ENCODE data around the gene DYNLT4. TPM values are rescaled to one million over a fixed set of nuclear protein-coding genes. Genes with fewer than 3 reads are reported as not detected.

The DYNLT4 gene
- polyA plus RNA-seq, 4 donors: 0.46 to 0.75 TPM; not detected in 2

DNA sequence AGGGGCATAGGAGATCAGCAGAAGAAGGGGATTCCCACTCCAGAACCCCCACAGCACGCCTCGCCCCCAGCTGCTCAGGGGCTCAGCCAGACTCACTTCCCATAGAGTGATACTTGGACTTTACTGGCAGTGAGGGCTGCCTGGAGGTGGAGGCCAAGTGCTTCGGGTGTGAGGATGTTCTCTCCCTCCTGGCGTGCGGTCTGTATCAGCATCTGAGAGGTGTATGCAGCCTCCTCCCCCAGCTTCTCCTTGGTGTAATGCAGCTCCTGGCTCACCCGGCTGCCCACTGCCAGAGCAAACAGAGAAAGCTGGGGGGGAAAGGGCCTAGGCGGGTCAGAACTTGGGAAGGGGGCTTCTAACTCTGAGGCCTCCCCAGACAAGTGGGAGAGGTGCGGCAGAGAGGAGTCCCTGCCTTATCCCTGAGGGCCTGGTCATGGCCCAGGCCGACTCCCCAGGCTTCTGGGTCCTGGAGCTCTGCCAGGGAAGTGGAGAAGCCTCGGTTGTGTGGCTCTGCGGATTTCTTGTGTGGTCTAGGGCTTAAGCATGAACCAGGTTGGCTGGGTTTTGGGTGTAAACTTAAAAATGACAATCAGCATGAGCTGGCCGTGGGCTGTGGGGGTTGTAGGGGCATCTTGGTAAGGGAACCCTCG lies 25.0 kb upstream of the DYNLT4 start:
- no peak for DNase-seq
- Histone ChIP-seq H3K4me3 (ENCODE audit: low read depth in 1 of 3, low read length in 3 of 3) (no peak overlapping the region), H3K9me3 (ENCODE audit: control insufficient read depth in 2 of 2, insufficient read depth in 1 of 2, low read depth in 1 of 2, low read length in 1 of 2) (no peaks in the 10 kb centered on the region), H3K27me3 (ENCODE audit: control insufficient read depth in 3 of 3, insufficient read depth in 3 of 3, low read length in 3 of 3) (no peaks in the 10 kb centered on the region), H3K27ac (ENCODE audit: low read depth in 1 of 3, low read length in 2 of 3) (no peak overlapping the region), H3K36me3 (ENCODE audit: control insufficient read depth in 3 of 3, insufficient read depth in 2 of 3, low read depth in 1 of 3, low read length in 3 of 3) (peaks cover 0 to 34% (median 0%) of the 10 kb centered on the region in 3 donors), H3K4me1 (ENCODE audit: control insufficient read depth in 3 of 3, insufficient read depth in 2 of 3, low read depth in 1 of 3, low read length in 2 of 3) (peaks cover 0 to 25% (median 0%) of the 10 kb centered on the region in 3 donors)
- no peak for FAIRE-seq
- WGBS, 3 donors: 75 to 80% (median 80%) methylated on average over 13 of the region's 13 CpGs

DNA sequence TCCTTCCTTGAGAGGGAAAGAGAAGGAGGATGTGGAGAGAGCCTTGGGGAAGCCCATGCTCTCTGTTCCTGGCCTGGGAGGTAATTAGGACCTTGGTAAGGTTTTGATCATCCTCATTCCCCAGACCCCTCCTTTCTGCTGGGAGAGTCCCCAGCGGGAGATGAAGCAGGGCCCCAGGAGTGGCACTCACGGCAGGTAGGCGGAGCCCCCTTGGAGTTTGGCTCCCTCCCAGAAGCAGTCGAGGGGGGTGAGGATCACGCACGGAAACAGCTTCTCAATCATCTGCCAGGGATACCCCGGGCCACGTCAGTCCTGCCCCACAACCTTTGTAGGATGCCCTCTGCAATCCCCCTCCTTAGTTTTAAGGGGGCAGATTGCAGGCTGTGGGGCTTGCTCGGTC lies 24.4 kb upstream of the DYNLT4 start:
- H3K9me3 ChIP-seq (ENCODE audit: control insufficient read depth in 2 of 2, insufficient read depth in 1 of 2, low read depth in 1 of 2, low read length in 1 of 2): no peaks in the 10 kb centered on the region
- DNase-seq (peak in 1 of 2 donors; percentile 29), FAIRE-seq (no peak)
- no peaks in the 10 kb centered on the region for H3K27me3 ChIP-seq (ENCODE audit: control insufficient read depth in 3 of 3, insufficient read depth in 3 of 3, low read length in 3 of 3)
- WGBS, 3 donors: 28 to 41% (median 40%) methylated on average over 9 of the region's 9 CpGs
- H3K27ac ChIP-seq (ENCODE audit: low read depth in 1 of 3, low read length in 2 of 3): no peak overlapping the region
- no peak overlapping the region for H3K4me3 ChIP-seq (ENCODE audit: low read depth in 1 of 3, low read length in 3 of 3)
- peaks cover 0 to 32% (median 2%) of the 10 kb centered on the region in 3 donors for H3K4me1 ChIP-seq (ENCODE audit: control insufficient read depth in 3 of 3, insufficient read depth in 2 of 3, low read depth in 1 of 3, low read length in 2 of 3)
- H3K36me3 ChIP-seq (ENCODE audit: control insufficient read depth in 3 of 3, insufficient read depth in 2 of 3, low read depth in 1 of 3, low read length in 3 of 3): peaks cover 0 to 39% (median 0%) of the 10 kb centered on the region in 3 donors

DNA sequence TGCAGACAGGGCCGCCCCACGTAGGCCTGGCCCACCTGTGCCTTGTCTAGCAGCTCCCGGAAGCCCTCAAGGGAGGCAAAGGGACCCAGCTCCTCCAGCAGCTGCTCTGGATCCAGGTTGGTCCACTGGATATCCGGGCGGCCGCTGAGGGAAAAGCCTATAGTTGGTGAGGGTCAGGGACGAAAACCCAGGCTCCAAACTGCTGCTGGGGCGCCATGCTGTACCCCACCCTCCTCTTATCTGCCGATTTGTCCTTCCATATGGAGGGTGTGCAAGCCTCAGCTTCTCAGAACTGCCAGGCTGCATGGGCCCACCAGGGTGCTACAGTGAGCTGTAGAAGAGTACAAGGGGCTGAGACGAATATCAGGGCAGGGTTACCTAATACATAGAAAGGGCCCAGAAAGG lies 23.8 kb upstream of the DYNLT4 start:
- 85 to 88% (median 87%) methylated on average over 10 of the region's 10 CpGs for WGBS, 3 donors
- H3K9me3 ChIP-seq (ENCODE audit: control insufficient read depth in 2 of 2, insufficient read depth in 1 of 2, low read depth in 1 of 2, low read length in 1 of 2): no peaks in the 10 kb centered on the region
- H3K36me3 ChIP-seq (ENCODE audit: control insufficient read depth in 3 of 3, insufficient read depth in 2 of 3, low read depth in 1 of 3, low read length in 3 of 3): peaks cover 0 to 43% (median 0%) of the 10 kb centered on the region in 3 donors
- DNase-seq: no peak
- H3K27me3 ChIP-seq (ENCODE audit: control insufficient read depth in 3 of 3, insufficient read depth in 3 of 3, low read length in 3 of 3): no peaks in the 10 kb centered on the region
- no peak overlapping the region for H3K27ac ChIP-seq (ENCODE audit: low read depth in 1 of 3, low read length in 2 of 3)
- peaks cover 0 to 36% (median 2%) of the 10 kb centered on the region in 3 donors for H3K4me1 ChIP-seq (ENCODE audit: control insufficient read depth in 3 of 3, insufficient read depth in 2 of 3, low read depth in 1 of 3, low read length in 2 of 3)
- FAIRE-seq: no peak
- no peak overlapping the region for H3K4me3 ChIP-seq (ENCODE audit: low read depth in 1 of 3, low read length in 3 of 3)

GRCh38 chr1:44829506-44830384 lies 22.6 kb upstream of the DYNLT4 start:
- H3K27ac ChIP-seq (ENCODE audit: low read depth in 1 of 3, low read length in 2 of 3): no peak overlapping the region
- DNase-seq (no peak), FAIRE-seq (no peak)
- peaks cover 0 to 41% (median 2%) of the 10 kb centered on the region in 3 donors for H3K4me1 ChIP-seq (ENCODE audit: control insufficient read depth in 3 of 3, insufficient read depth in 2 of 3, low read depth in 1 of 3, low read length in 2 of 3)
- H3K9me3 ChIP-seq (ENCODE audit: control insufficient read depth in 2 of 2, insufficient read depth in 1 of 2, low read depth in 1 of 2, low read length in 1 of 2): no peaks in the 10 kb centered on the region
- H3K27me3 ChIP-seq (ENCODE audit: control insufficient read depth in 3 of 3, insufficient read depth in 3 of 3, low read length in 3 of 3): no peaks in the 10 kb centered on the region
- peaks cover 0 to 43% (median 0%) of the 10 kb centered on the region in 3 donors for H3K36me3 ChIP-seq (ENCODE audit: control insufficient read depth in 3 of 3, insufficient read depth in 2 of 3, low read depth in 1 of 3, low read length in 3 of 3)
- WGBS, 3 donors: 84 to 92% (median 91%) methylated on average over 12 of the region's 12 CpGs
- no peak overlapping the region for H3K4me3 ChIP-seq (ENCODE audit: low read depth in 1 of 3, low read length in 3 of 3)

GRCh38 chr1:44828841-44829440 lies 21.8 kb upstream of the DYNLT4 start:
- Histone ChIP-seq H3K27ac (ENCODE audit: low read depth in 1 of 3, low read length in 2 of 3) (no peak overlapping the region), H3K36me3 (ENCODE audit: control insufficient read depth in 3 of 3, insufficient read depth in 2 of 3, low read depth in 1 of 3, low read length in 3 of 3) (peaks cover 0 to 43% (median 0%) of the 10 kb centered on the region in 3 donors), H3K4me1 (ENCODE audit: control insufficient read depth in 3 of 3, insufficient read depth in 2 of 3, low read depth in 1 of 3, low read length in 2 of 3) (peaks cover 0 to 41% (median 2%) of the 10 kb centered on the region in 3 donors), H3K27me3 (ENCODE audit: control insufficient read depth in 3 of 3, insufficient read depth in 3 of 3, low read length in 3 of 3) (no peaks in the 10 kb centered on the region), H3K9me3 (ENCODE audit: control insufficient read depth in 2 of 2, insufficient read depth in 1 of 2, low read depth in 1 of 2, low read length in 1 of 2) (no peaks in the 10 kb centered on the region), H3K4me3 (ENCODE audit: low read depth in 1 of 3, low read length in 3 of 3) (no peak overlapping the region)
- DNase-seq (no peak), FAIRE-seq (no peak)
- WGBS, 3 donors: 92 to 95% (median 94%) methylated on average over 14 to 15 of the region's 15 CpGs

DNA sequence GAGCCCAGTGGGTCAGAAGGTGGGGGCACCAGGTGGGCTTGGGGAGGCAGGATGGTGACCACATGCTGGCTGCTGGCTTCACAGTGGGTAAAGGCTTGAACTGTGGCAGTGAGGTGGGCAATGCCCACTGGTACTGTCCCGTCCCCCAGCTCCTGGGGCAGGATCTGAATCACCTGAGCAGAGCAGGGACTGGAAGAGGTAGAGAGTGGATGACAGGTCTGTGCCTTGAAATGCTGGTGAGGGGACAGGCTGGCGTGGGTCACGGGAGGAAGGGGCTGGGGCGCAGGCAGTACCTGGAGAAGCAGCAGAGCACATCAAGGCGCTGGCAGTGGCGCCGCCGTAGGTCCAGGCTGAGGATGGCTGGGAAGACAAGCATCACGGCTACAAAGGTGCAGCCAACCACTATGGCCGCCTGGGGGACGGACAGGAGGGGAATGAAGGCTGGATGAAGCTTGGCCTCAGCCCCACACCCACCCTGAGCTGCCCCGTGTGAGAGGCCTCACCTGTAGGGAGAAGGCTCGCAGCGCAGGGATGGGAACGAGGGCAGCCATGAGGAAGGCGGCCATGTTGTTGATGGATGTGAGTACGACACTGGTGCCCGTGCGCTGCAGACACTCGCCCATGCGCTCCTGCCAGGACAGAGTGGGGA lies 21.0 kb upstream of the DYNLT4 start:
- no peaks in the 10 kb centered on the region for H3K27me3 ChIP-seq (ENCODE audit: control insufficient read depth in 3 of 3, insufficient read depth in 3 of 3, low read length in 3 of 3)
- H3K4me3 ChIP-seq (ENCODE audit: low read depth in 1 of 3, low read length in 3 of 3): no peak overlapping the region
- H3K27ac ChIP-seq (ENCODE audit: low read depth in 1 of 3, low read length in 2 of 3): no peak overlapping the region
- H3K9me3 ChIP-seq (ENCODE audit: control insufficient read depth in 2 of 2, insufficient read depth in 1 of 2, low read depth in 1 of 2, low read length in 1 of 2): no peaks in the 10 kb centered on the region
- H3K36me3 ChIP-seq (ENCODE audit: control insufficient read depth in 3 of 3, insufficient read depth in 2 of 3, low read depth in 1 of 3, low read length in 3 of 3): peaks cover 0 to 43% (median 0%) of the 10 kb centered on the region in 3 donors
- peaks cover 0 to 41% (median 2%) of the 10 kb centered on the region in 3 donors for H3K4me1 ChIP-seq (ENCODE audit: control insufficient read depth in 3 of 3, insufficient read depth in 2 of 3, low read depth in 1 of 3, low read length in 2 of 3)
- WGBS, 3 donors: 92 to 94% (median 92%) methylated on average over 21 of the region's 21 CpGs
- FAIRE-seq: no peak
- no peak for DNase-seq

GRCh38 chr1:44827197-44828002 lies 20.2 kb upstream of the DYNLT4 start:
- DNase-seq (peak in 1 of 2 donors; percentile 56), FAIRE-seq (no peak)
- Histone ChIP-seq H3K4me1 (ENCODE audit: control insufficient read depth in 3 of 3, insufficient read depth in 2 of 3, low read depth in 1 of 3, low read length in 2 of 3) (peaks cover 0 to 36% (median 2%) of the 10 kb centered on the region in 3 donors), H3K9me3 (ENCODE audit: control insufficient read depth in 2 of 2, insufficient read depth in 1 of 2, low read depth in 1 of 2, low read length in 1 of 2) (no peaks in the 10 kb centered on the region), H3K4me3 (ENCODE audit: low read depth in 1 of 3, low read length in 3 of 3) (no peak overlapping the region), H3K27ac (ENCODE audit: low read depth in 1 of 3, low read length in 2 of 3) (peak overlapping the region in 1 of 3 donors; percentile 89), H3K36me3 (ENCODE audit: control insufficient read depth in 3 of 3, insufficient read depth in 2 of 3, low read depth in 1 of 3, low read length in 3 of 3) (peaks cover 0 to 47% (median 0%) of the 10 kb centered on the region in 3 donors), H3K27me3 (ENCODE audit: control insufficient read depth in 3 of 3, insufficient read depth in 3 of 3, low read length in 3 of 3) (no peaks in the 10 kb centered on the region)
- 58 to 83% (median 65%) methylated on average over 26 to 28 of the region's 28 CpGs for WGBS, 3 donors

Measured in small intestine (tissue), 7 donors.